Measurements from ENCODE around the gene FRAT1. TPM values are rescaled to one million over a fixed set of nuclear protein-coding genes. Genes with fewer than 3 reads are reported as not detected.

The FRAT1 gene
- total RNA-seq, 1 experiment from 2014 or later = 1.7 TPM

- no peak for TF ChIP-seq ZBTB33 (IDR thresholded peaks at IDR 0.05; ENCODE audit: extremely low read depth, insufficient replicate concordance, low read length)
These were observed 43.4 kb downstream of the FRAT1 start (continued) for GRCh38 chr10:97362310-97363033.

- no peak for TF ChIP-seq ATF3 (IDR thresholded peaks at IDR 0.05)
- no peak for TF ChIP-seq MAX (IDR thresholded peaks at IDR 0.05)
- no peak for TF ChIP-seq SRF (IDR thresholded peaks at IDR 0.05; ENCODE audit: low read depth)
- no peak for TF ChIP-seq REST (IDR thresholded peaks at IDR 0.05; ENCODE audit: low read depth)
- TF ChIP-seq CTCF (IDR thresholded peaks at IDR 0.05 in 2 of 3, conservative IDR thresholded peaks at IDR 0.05 in 1 of 3; ENCODE audit: borderline replicate concordance in 1 of 3, insufficient read depth in 1 of 3, low read depth in 2 of 3, low read length in 2 of 3) = no peak
- TF ChIP-seq POLR2AphosphoS5 (IDR thresholded peaks at IDR 0.05; ENCODE audit: low read depth, low read length) = no peak
- no peak for TF ChIP-seq CEBPB (IDR thresholded peaks at IDR 0.05; ENCODE audit: low read depth)
- TF ChIP-seq RAD21 (IDR thresholded peaks at IDR 0.05; ENCODE audit: low read depth) = no peak
- TF ChIP-seq YY1 (IDR thresholded peaks at IDR 0.05; ENCODE audit: extremely low read depth, insufficient replicate concordance, low read depth, low read length) = no peak
- no peak for TF ChIP-seq EZH2phosphoT487 (IDR thresholded peaks at IDR 0.05; ENCODE audit: borderline replicate concordance)
- no peak for TF ChIP-seq POLR2A (IDR thresholded peaks at IDR 0.05; ENCODE audit: borderline replicate concordance, extremely low read depth, insufficient read depth, insufficient read length)
- CTCF ChIA-PET = no interaction called here
These were observed 44.0 kb downstream of the FRAT1 start for GRCh38 chr10:97363071-97363470.

More at GRCh38 chr10:97363071-97363470, 44.0 kb downstream of the FRAT1 start:
- ChIA-PET RAD21 (ENCODE audit: low non-redundant PET in 1 of 2, low total read pairs in 2 of 2, uncharacterized antibody in 2 of 2, unreplicated experiment in 2 of 2) (no interaction called here), POLR2A (no interaction called here)
- no TSS peak for BruUV-seq (replicated peaks)
- Histone ChIP-seq H4K20me1 (ENCODE audit: insufficient read depth) (no peaks in the 10 kb centered on the region), H3K79me2 (ENCODE audit: insufficient read depth, low read length) (no peaks in the 10 kb centered on the region), H2AFZ (ENCODE audit: low read depth, low read length, poor library complexity, severe bottlenecking) (no peak overlapping the region), H3K9me3 (ENCODE audit: control insufficient read depth in 1 of 2, insufficient read depth in 1 of 2, low read depth in 1 of 2, low read length in 2 of 2) (no peaks in the 10 kb centered on the region), H3K4me2 (ENCODE audit: low read length) (no peak overlapping the region), H3K4me1 (ENCODE audit: control insufficient read depth in 1 of 2, insufficient read depth in 2 of 2, low read length in 2 of 2) (no peaks in the 10 kb centered on the region), H3K9ac (ENCODE audit: low read length) (no peak overlapping the region), H3K36me3 (ENCODE audit: control insufficient read depth in 1 of 2, insufficient read depth in 2 of 2, low read length in 2 of 2) (peaks cover 16 to 55% of the 10 kb centered on the region in 2 experiments), H3K9me2 (ENCODE audit: insufficient read depth) (no peaks in the 10 kb centered on the region), H3K27me3 (ENCODE audit: insufficient read depth, low read length) (no peaks in the 10 kb centered on the region), H3K4me3 (replicated peaks in 1 of 2; ENCODE audit: low read depth in 1 of 2, low read length in 2 of 2) (no peak overlapping the region), H3K27ac (ENCODE audit: low read depth, low read length) (no peak overlapping the region)
- ATAC-seq (no peak), DNase-seq (ENCODE audit: low read depth, low spot score) (no peak)
- intact Hi-C loops (cut with micrococcal nuclease) = no loop called here

Measured in HCT116 (cell line).